ENCODE data around the gene CSNK1G3. TPM values are rescaled to one million over a fixed set of nuclear protein-coding genes. Genes with fewer than 3 reads are reported as not detected.
A peak's percentile ranks its signal among the peaks of the same experiment; 100 is the strongest.

CSNK1G3 gene
- total RNA-seq, 1 experiment from 2014 or later, result 21.6 TPM

DNA sequence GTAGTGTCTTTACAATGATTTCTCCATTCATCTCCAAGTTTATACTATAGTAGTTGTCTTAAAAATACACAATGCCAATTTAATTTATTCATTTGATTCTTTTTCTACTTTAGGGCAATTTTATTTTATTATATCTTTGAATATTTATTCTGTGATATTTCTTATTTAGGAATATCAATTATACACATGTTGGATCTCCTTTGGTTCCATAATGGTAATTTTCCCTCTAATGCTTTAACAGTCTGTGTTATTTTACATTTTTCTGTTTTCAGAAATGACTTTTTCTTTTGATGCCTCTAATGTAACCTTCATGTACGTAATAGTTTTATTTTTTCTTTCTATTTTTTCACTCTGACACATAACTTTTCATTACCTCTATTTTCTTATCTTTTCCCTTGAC lies 153.0 kb downstream of the CSNK1G3 start:
- no peaks in the 10 kb centered on the region for H3K36me3 ChIP-seq (ENCODE audit: low read depth, low read length)
- no peak for ATAC-seq
- ChIA-PET POLR2A (ENCODE audit: unreplicated experiment) (no interaction called here), CTCF (no interaction called here)
- no peak overlapping the region for H3K9ac ChIP-seq (ENCODE audit: low read length)
- H2AFZ ChIP-seq (ENCODE audit: low read length), result no peak overlapping the region
- intact Hi-C loops (cut with micrococcal nuclease), result no loop called here
- H3K9me3 ChIP-seq (ENCODE audit: low read length), result no peaks in the 10 kb centered on the region
- H3K9me2 ChIP-seq (replicated peaks; ENCODE audit: low read length), result no peaks in the 10 kb centered on the region
- no TSS peak for BruUV-seq (replicated peaks)
- no peaks in the 10 kb centered on the region for H3K4me1 ChIP-seq (ENCODE audit: insufficient read depth, low read length)
- no peak overlapping the region for H3K4me3 ChIP-seq (ENCODE audit: low read length)
- no peaks in the 10 kb centered on the region for H3K27me3 ChIP-seq (ENCODE audit: low read length)
- TF ChIP-seq CTCF (conservative IDR thresholded peaks at IDR 0.05; ENCODE audit: low read depth, low read length) (no peak), EZH2 (IDR thresholded peaks at IDR 0.05; ENCODE audit: low read length, unreplicated experiment) (no peak), EZH2phosphoT487 (IDR thresholded peaks at IDR 0.05; ENCODE audit: borderline replicate concordance, low read length) (no peak)
- H3F3A ChIP-seq (ENCODE audit: low read length, unreplicated experiment), result no peaks in the 10 kb centered on the region
- H4K20me1 ChIP-seq (ENCODE audit: low read length), result no peaks in the 10 kb centered on the region
- no peaks in the 10 kb centered on the region for H3K79me2 ChIP-seq (ENCODE audit: low read length)
- H3K4me2 ChIP-seq (ENCODE audit: low read length), result no peak overlapping the region
- no peak overlapping the region for H3K27ac ChIP-seq (ENCODE audit: low read length)
- DNase-seq, result no peak

- H3K4me3 ChIP-seq (ENCODE audit: low read length), result no peak overlapping the region
- no peak overlapping the region for H3K4me2 ChIP-seq (ENCODE audit: low read length)
- ATAC-seq, result peak; percentile 33; the same call in 1 of the 2 replicates
Measured at GRCh38 chr5:123665822-123666371, 153.9 kb downstream of the CSNK1G3 start.

More at GRCh38 chr5:123665822-123666371, 153.9 kb downstream of the CSNK1G3 start:
- Histone ChIP-seq H3K9me3 (ENCODE audit: low read length) (no peaks in the 10 kb centered on the region), H4K20me1 (ENCODE audit: low read length) (no peaks in the 10 kb centered on the region), H3K79me2 (ENCODE audit: low read length) (no peaks in the 10 kb centered on the region), H3K4me1 (ENCODE audit: insufficient read depth, low read length) (no peaks in the 10 kb centered on the region), H2AFZ (ENCODE audit: low read length) (no peak overlapping the region), H3F3A (ENCODE audit: low read length, unreplicated experiment) (no peaks in the 10 kb centered on the region), H3K27ac (ENCODE audit: low read length) (no peak overlapping the region), H3K9ac (ENCODE audit: low read length) (no peak overlapping the region), H3K9me2 (replicated peaks; ENCODE audit: low read length) (no peaks in the 10 kb centered on the region), H3K27me3 (ENCODE audit: low read length) (no peaks in the 10 kb centered on the region), H3K36me3 (ENCODE audit: low read depth, low read length) (no peaks in the 10 kb centered on the region)
- TF ChIP-seq EZH2phosphoT487 (IDR thresholded peaks at IDR 0.05; ENCODE audit: borderline replicate concordance, low read length) (no peak), CTCF (conservative IDR thresholded peaks at IDR 0.05; ENCODE audit: low read depth, low read length) (peak; percentile 31; the same call in 1 of the 2 replicates)
- ChIA-PET POLR2A (ENCODE audit: unreplicated experiment) (no interaction called here), CTCF (no interaction called here)
- intact Hi-C loops (cut with micrococcal nuclease), result no loop called here
- peak; percentile 24 for DNase-seq
- no TSS peak for BruUV-seq (replicated peaks)

Other genes with a start within 250 kb of the CSNK1G3 start
- gene CEP120, start 88.8 kb upstream of the CSNK1G3 start, total RNA-seq (2014; rRNA removed), result 5.4 and 11.5 TPM in 2 replicates